GM20000 (cell line): ENCODE measurements around the gene SLC9A8.
"Not testable (repeated sequence)": the region's sequence is repeated elsewhere in the genome, so short reads cannot be mapped to it uniquely, and the experiment has no call there.

Source experiments
- DNase-seq: peaks from one replicate; pipeline ENCODE4 v3.0.0; 2012; ENCODE audit warnings: low spot score
- CTCF ChIP-seq: IDR thresholded peaks from 2 replicates; pipeline ENCODE4 v1.5.1; 2012; ENCODE audit warnings: mild to moderate bottlenecking, control low read depth; ENCODE audit errors: extremely low read depth, missing control alignments

The SLC9A8 gene

GRCh38 chr20:49769048-49769581 lies 43.5 kb upstream of the SLC9A8 start:
- DNase-seq, result no peak
- no peak for TF ChIP-seq CTCF

GRCh38 chr20:49770634-49771033 lies 42.0 kb upstream of the SLC9A8 start:
- DNase-seq, result no peak
- no peak for TF ChIP-seq CTCF

GRCh38 chr20:49774213-49774612 lies 38.4 kb upstream of the SLC9A8 start:
- not testable (repeated sequence) for DNase-seq

- no peak for DNase-seq
- no peak for TF ChIP-seq CTCF
Measured at GRCh38 chr20:49775229-49775693, 37.4 kb upstream of the SLC9A8 start.

- DNase-seq, result no peak
- TF ChIP-seq CTCF, result no peak
Measured at GRCh38 chr20:49779972-49780371, 32.7 kb upstream of the SLC9A8 start.

- no peak for DNase-seq
- no peak for TF ChIP-seq CTCF
Measured at GRCh38 chr20:49781676-49782075, 31.0 kb upstream of the SLC9A8 start.

- not testable (repeated sequence) for DNase-seq
Measured at GRCh38 chr20:49782439-49782838, 30.2 kb upstream of the SLC9A8 start.

GRCh38 chr20:49783021-49783995 lies 29.3 kb upstream of the SLC9A8 start:
- DNase-seq, result not testable (repeated sequence)

GRCh38 chr20:49784291-49784690 lies 28.3 kb upstream of the SLC9A8 start:
- no peak for DNase-seq
- TF ChIP-seq CTCF, result no peak
